ENCODE measurements around the gene NECAB2. TPM values are rescaled to one million over a fixed set of nuclear protein-coding genes. Genes with fewer than 3 reads are reported as not detected.

The NECAB2 gene
- total RNA-seq, 6 donors from 2014 or later, result 0.40 to 1.2 (median 0.44) TPM; not detected in 3

- TF ChIP-seq POLR2AphosphoS5 (IDR thresholded peaks at IDR 0.05), result no peak
- ATAC-seq (ENCODE audit: low FRiP score in 2 of 2), result no peak
- Histone ChIP-seq H3K27ac (no peak overlapping the region), H3K27me3 (peaks cover 0 to 22% (median 14%) of the 10 kb centered on the region in 4 donors), H3K9me3 (no peaks in the 10 kb centered on the region), H3K36me3 (peaks cover 0 to 14% (median 9%) of the 10 kb centered on the region in 4 donors), H3K4me3 (no peak overlapping the region), H3K4me1 (peaks cover 0 to 12% (median 4%) of the 10 kb centered on the region in 4 donors)
- DNase-seq, result no peak
- WGBS, 2 donors, result 46 to 52% methylated on average over 11 to 17 of the region's 18 CpGs
Observed at GRCh38 chr16:83969771-83970429, 1.9 kb downstream of the NECAB2 start.

GRCh38 chr16:83970430-83970815 is 2.4 kb downstream of the NECAB2 start:
- TF ChIP-seq POLR2A (IDR thresholded peaks at IDR 0.05) (no peak), EP300 (IDR thresholded peaks at IDR 0.05) (no peak), POLR2AphosphoS5 (IDR thresholded peaks at IDR 0.05) (no peak)
- TF ChIP-seq, protein P1, sequence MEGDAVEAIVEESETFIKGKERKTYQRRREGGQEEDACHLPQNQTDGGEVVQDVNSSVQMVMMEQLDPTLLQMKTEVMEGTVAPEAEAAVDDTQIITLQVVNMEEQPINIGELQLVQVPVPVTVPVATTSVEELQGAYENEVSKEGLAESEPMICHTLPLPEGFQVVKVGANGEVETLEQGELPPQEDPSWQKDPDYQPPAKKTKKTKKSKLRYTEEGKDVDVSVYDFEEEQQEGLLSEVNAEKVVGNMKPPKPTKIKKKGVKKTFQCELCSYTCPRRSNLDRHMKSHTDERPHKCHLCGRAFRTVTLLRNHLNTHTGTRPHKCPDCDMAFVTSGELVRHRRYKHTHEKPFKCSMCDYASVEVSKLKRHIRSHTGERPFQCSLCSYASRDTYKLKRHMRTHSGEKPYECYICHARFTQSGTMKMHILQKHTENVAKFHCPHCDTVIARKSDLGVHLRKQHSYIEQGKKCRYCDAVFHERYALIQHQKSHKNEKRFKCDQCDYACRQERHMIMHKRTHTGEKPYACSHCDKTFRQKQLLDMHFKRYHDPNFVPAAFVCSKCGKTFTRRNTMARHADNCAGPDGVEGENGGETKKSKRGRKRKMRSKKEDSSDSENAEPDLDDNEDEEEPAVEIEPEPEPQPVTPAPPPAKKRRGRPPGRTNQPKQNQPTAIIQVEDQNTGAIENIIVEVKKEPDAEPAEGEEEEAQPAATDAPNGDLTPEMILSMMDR (IDR thresholded peaks at IDR 0.05), result no peak
- H3K27ac ChIP-seq, result no peak overlapping the region
- peaks cover 0 to 22% (median 14%) of the 10 kb centered on the region in 4 donors for H3K27me3 ChIP-seq
- H3K4me1 ChIP-seq, result peaks cover 0 to 12% (median 4%) of the 10 kb centered on the region in 4 donors
- H3K36me3 ChIP-seq, result peaks cover 0 to 9% (median 7%) of the 10 kb centered on the region in 4 donors
- H3K4me3 ChIP-seq, result no peak overlapping the region
- no peaks in the 10 kb centered on the region for H3K9me3 ChIP-seq
- DNase-seq, result no peak
- WGBS, 2 donors, result 79 to 85% methylated on average over 5 to 6 of the region's 6 CpGs
- ATAC-seq (ENCODE audit: low FRiP score in 2 of 2), result no peak

DNA sequence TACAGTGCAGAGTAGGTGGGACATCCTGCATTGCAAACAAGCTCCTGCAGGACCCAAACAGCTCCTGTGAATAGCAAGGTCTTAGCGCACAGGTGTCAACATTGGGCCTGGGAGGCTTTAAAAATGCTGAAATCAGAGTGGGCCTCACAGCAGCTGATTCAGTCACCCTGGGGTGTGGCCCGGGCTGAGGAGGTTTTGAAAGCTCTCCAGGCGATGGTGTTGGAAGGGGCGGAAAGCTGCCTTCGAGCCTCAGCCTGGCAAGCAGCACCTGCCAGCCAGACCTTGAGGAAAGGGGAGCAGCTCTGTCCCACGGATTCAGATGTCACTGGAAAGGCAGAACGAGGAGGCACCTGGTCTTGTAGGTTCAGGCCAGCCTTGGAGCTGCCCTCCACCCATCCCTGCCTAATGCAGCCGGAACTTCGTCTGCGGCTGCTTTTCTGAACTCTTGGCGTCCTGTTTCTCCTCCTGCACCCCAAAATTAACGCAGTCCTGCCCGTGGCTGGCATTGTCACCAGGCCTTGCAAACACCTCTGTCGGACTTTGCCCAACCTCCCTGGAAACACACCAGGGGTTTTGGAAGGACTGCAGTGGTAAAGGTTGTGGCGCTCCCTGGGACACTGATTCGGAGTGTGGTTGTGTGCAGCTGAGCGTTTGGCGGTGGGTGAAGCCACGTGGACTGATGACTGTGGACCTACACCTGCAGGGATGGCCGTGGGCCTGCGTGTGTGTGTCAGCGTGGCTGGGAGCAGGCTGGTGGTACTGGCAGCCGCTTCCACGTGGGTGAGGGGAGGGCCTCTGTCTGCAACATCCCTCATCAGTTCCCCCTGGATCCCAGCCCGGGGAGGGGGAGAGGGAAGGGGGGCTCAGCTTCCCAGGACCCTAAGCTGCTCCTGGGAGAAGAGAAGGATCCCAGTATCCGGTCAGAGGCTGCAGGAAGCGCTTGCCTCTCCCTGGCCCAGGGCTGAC is 3.4 kb downstream of the NECAB2 start:
- Histone ChIP-seq H3K36me3 (no peaks in the 10 kb centered on the region), H3K27ac (no peak overlapping the region), H3K4me3 (no peak overlapping the region), H3K9me3 (no peaks in the 10 kb centered on the region), H3K4me1 (peaks cover 0 to 12% (median 4%) of the 10 kb centered on the region in 4 donors), H3K27me3 (peaks cover 0 to 22% (median 14%) of the 10 kb centered on the region in 4 donors)
- ATAC-seq (ENCODE audit: low FRiP score in 2 of 2), result no peak
- no peak for TF ChIP-seq POLR2AphosphoS5 (IDR thresholded peaks at IDR 0.05)
- no peak for TF ChIP-seq POLR2A (IDR thresholded peaks at IDR 0.05)
- TF ChIP-seq EP300 (IDR thresholded peaks at IDR 0.05), result no peak
- TF ChIP-seq, protein P1 (IDR thresholded peaks at IDR 0.05), result no peak
- WGBS, 2 donors, result 72 to 81% methylated on average over 24 to 27 of the region's 27 CpGs
- no peak for DNase-seq

DNA sequence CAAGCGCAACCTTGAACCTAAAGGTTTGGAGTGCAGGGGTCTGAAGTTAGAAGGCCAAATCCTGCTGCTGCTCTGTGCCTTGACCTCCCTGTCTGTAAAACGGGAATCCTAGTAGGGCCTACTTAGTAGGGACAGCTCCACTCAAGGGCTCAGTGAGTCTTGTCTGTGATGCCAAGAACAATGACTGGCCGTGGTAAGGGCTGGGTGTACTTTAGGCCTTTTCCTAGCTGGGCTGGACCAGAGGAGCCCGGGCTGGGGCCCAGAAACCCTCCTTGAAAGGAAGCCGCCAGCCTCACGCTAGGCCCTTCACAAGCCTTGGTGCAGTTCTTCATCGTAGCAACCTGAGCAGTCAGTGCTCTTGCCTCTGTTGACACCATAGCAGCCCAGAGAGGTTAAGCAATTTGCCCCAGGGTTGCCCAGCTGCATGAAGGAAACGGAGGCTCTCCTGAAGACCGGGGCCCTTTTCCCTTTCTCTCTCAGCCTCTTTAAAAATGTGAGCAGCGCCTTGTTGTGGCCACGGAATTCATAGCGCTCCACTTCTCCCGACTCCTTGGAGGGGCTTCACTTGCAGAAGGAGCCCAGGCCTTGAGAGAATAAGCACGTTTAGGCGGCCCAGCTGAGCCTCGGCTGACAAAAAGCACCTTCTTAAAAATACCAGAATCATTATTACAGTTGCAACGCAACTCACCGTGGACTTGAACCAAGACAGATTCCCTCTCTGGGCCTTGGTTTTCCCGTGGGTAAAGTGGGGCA is 4.4 kb downstream of the NECAB2 start:
- DNase-seq (no peak), ATAC-seq (ENCODE audit: low FRiP score in 2 of 2) (no peak)
- WGBS, 2 donors, result 80 to 83% methylated on average over 15 to 19 of the region's 19 CpGs
- TF ChIP-seq, protein P1 (IDR thresholded peaks at IDR 0.05), result no peak
- no peaks in the 10 kb centered on the region for H3K9me3 ChIP-seq
- no peak overlapping the region for H3K27ac ChIP-seq
- no peaks in the 10 kb centered on the region for H3K36me3 ChIP-seq
- H3K4me3 ChIP-seq, result no peak overlapping the region
- H3K27me3 ChIP-seq, result peaks cover 0 to 22% (median 14%) of the 10 kb centered on the region in 4 donors
- peaks cover 0 to 12% (median 4%) of the 10 kb centered on the region in 4 donors for H3K4me1 ChIP-seq

DNA sequence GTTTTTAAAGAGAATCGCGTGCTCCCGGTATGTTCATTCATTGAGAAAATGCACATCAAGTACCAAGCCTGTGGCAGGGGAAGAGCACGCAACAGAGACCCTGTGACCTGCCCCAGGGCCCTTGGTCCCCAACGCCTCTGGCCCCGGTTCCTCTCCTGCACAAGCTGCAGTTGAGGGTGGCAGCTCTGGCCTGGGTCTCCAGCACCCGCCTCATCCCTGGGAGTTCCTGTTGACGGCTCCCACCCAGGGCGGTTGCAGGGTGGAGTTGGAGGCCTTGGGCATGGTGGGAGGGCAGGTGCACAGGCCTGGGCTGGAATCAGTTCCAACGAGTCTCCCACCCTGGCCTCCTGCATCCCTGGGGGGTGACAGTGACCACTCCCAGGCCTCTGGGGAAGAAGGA is 5.0 kb downstream of the NECAB2 start:
- peaks cover 0 to 8% (median 2%) of the 10 kb centered on the region in 4 donors for H3K4me1 ChIP-seq
- WGBS, 2 donors, result 83 to 84% methylated on average over 9 to 10 of the region's 10 CpGs
- no peaks in the 10 kb centered on the region for H3K36me3 ChIP-seq
- DNase-seq (no peak), ATAC-seq (ENCODE audit: low FRiP score in 2 of 2) (no peak)
- no peak overlapping the region for H3K27ac ChIP-seq
- peaks cover 0 to 2% (median 0%) of the 10 kb centered on the region in 4 donors for H3K9me3 ChIP-seq
- no peak overlapping the region for H3K4me3 ChIP-seq
- peaks cover 0 to 20% (median 12%) of the 10 kb centered on the region in 4 donors for H3K27me3 ChIP-seq
- TF ChIP-seq EP300 (IDR thresholded peaks at IDR 0.05), result no peak
- no peak for TF ChIP-seq POLR2A (IDR thresholded peaks at IDR 0.05)
